GM12892 (cell line): ENCODE measurements around the gene BRAT1.

Experiments
- POLR2A ChIP-seq: IDR thresholded peaks from 2 replicates; pipeline ENCODE4 v1.6.1; 2011; ENCODE audit warnings: low read depth, low read length, control low read depth
- POLR2AphosphoS5 ChIP-seq: IDR thresholded peaks from 2 replicates; pipeline ENCODE4 v1.6.1; 2011; ENCODE audit warnings: low read depth, low read length, control low read depth
- TAF1 ChIP-seq: IDR thresholded peaks from 2 replicates; pipeline ENCODE4 v1.6.1; 2011; ENCODE audit warnings: low read depth, mild to moderate bottlenecking, control low read depth, low read length, borderline replicate concordance

- TF ChIP-seq POLR2A: no peak
- no peak for TF ChIP-seq TAF1
- no peak for TF ChIP-seq POLR2AphosphoS5
These were observed 14.1 kb upstream of the BRAT1 start for GRCh38 chr7:2569421-2569820.
